ENCODE results near the gene SOX5.

SOX5 gene

DNA sequence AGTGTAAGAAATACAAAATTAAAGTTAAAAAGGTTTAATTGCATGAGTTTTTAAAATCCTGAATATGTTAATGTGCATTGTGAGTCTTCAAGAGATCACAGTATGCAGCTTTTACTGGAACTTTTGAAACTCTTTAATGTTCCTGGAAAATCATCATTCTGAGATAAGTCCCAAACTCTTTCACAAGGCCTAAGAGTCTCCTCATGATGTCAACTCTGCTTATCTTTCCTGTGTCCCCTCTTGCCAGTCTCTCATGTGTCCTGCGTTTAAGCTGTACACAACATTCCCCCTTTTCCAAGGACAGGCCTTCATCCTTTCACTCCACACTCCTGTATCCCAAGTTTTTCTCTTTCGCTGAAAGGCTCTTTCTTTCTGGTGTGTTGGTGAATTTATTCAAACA, 380.1 kb downstream of the SOX5 start:
- no peaks in the 10 kb centered on the region for H3K27me3 ChIP-seq (ENCODE audit: control insufficient read depth, insufficient read depth, low read length, poor library complexity, severe bottlenecking)
- H3K36me3 ChIP-seq (ENCODE audit: control insufficient read depth, insufficient read depth, low read length), result no peaks in the 10 kb centered on the region
- WGBS, 2 experiments, result 95 to 98% methylated on average over 1 to 2 of the region's 2 CpGs
- no peak overlapping the region for H3K4me3 ChIP-seq (ENCODE audit: insufficient read depth, low read depth, low read length)
- H3K4me1 ChIP-seq (ENCODE audit: control insufficient read depth, insufficient read depth, low read length), result no peaks in the 10 kb centered on the region
- no peaks in the 10 kb centered on the region for H3K9me3 ChIP-seq (ENCODE audit: control insufficient read depth, low read length)
- no peak overlapping the region for H3K27ac ChIP-seq (ENCODE audit: insufficient read depth, low read depth, low read length, poor library complexity, severe bottlenecking)

DNA sequence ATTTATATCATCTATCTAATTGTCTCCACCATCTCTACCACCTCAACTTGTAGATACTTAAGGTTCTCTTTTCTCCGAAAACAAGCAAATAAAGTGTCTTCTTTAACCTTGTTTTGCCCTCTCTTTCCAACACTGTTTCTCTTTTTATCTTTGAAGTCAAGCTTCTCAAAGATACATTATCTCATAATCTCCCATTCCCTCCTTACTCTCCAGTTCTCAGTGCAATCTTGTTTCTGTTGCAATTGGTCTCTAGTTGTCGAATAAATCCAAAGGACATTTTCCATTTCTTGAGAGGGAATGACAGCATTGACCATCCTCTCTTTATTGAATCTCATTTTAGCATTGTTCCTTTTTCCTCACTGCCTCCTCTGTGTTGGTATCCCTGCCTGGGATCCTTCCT, 383.3 kb downstream of the SOX5 start:
- no peaks in the 10 kb centered on the region for H3K9me3 ChIP-seq (ENCODE audit: control insufficient read depth, low read length)
- WGBS, 2 experiments, result 46 to 47% methylated on average over 2 of the region's 2 CpGs
- H3K4me3 ChIP-seq (ENCODE audit: insufficient read depth, low read depth, low read length), result no peak overlapping the region
- no peaks in the 10 kb centered on the region for H3K36me3 ChIP-seq (ENCODE audit: control insufficient read depth, insufficient read depth, low read length)
- H3K27me3 ChIP-seq (ENCODE audit: control insufficient read depth, insufficient read depth, low read length, poor library complexity, severe bottlenecking), result no peaks in the 10 kb centered on the region
- H3K4me1 ChIP-seq (ENCODE audit: control insufficient read depth, insufficient read depth, low read length), result no peaks in the 10 kb centered on the region
- no peak overlapping the region for H3K27ac ChIP-seq (ENCODE audit: insufficient read depth, low read depth, low read length, poor library complexity, severe bottlenecking)

DNA sequence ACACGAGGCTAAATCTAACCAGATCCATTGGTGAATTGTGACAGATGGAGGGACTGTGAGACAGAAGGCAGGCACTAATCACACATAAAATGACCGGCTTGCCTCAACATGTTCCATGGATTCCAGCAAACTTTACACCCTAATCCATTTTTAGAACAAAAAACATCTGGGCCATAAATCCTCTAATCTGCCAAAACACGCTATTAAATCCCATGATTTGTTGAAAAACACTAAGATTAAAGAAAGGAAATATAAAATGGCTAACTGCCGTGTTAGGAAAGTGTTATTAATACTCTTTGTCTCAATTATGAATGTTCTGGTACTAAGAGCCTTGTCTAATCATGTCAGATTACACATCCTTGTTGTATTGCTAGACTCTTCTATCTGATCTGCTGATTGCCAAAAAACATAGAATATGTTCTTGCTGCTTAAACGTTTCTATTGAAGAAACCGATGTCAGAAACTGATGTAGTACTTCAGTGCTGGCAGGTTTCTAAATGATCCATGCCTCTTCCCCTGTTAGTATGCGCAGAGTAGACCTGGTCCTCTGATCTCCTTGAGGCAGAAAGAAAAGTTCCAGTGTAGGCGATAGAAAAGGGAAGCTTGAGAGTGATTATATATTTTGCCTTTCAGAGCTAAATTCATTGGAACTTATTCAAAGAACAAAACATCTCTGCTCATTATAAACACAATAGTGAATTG, 384.9 kb downstream of the SOX5 start:
- WGBS, 2 experiments, result 93 to 96% methylated on average over 7 to 8 of the region's 8 CpGs
- H3K27ac ChIP-seq (ENCODE audit: insufficient read depth, low read depth, low read length, poor library complexity, severe bottlenecking), result no peak overlapping the region

DNA sequence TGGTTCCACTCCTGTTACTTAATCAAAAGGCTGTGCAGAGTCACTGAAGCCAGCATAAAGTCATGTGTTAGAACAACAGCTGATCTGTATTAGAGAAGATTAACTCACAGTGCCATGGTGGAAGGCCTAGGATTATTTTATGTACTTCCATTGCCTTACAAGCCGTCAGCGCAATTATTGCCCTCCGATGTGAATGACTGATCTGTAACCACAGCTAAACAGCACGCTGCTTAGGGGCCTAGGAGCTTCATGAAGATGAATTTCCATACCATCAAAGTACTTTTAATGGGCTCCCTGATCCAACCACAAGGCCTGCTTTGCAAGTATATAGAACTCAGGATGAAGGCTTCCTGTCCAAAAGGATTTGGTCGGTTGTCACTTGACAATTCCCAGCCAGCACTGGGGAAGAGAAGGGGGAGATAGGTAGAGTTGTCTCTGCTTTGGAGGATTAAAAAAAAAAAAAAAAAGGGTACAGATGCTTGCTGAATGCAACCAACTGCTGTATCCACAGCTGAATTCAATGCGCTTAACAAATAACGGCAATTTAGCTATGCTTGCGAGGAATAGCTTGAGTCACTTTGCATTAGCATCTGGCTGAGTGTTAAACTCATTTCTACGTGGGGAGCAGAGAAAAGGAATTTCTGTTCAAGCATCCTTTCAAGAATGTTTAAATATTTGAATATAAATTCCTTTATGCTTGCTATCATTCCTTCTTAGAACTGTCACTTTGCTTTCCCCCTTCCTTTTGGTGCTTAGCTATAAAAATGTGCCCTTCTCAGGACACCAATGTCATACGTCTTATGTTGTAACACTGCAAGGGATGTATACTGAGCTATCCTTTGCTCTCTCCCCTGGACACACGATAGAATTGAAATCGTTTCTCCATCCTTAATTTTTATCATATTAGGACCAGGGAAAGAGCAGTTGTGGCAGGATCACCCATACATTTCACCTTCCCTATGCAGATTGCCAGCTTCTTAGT, 387.8 kb downstream of the SOX5 start:
- Histone ChIP-seq H3K4me3 (ENCODE audit: insufficient read depth, low read depth, low read length) (no peak overlapping the region), H3K4me1 (ENCODE audit: control insufficient read depth, insufficient read depth, low read length) (peaks cover 3% of the 10 kb centered on the region), H3K27ac (ENCODE audit: insufficient read depth, low read depth, low read length, poor library complexity, severe bottlenecking) (no peak overlapping the region), H3K9me3 (ENCODE audit: control insufficient read depth, low read length) (no peaks in the 10 kb centered on the region), H3K27me3 (ENCODE audit: control insufficient read depth, insufficient read depth, low read length, poor library complexity, severe bottlenecking) (no peaks in the 10 kb centered on the region), H3K36me3 (ENCODE audit: control insufficient read depth, insufficient read depth, low read length) (no peaks in the 10 kb centered on the region)
- 83 to 86% methylated on average over 12 of the region's 12 CpGs for WGBS, 2 experiments

More for the DNA sequence above, 384.9 kb downstream of the SOX5 start:
- Histone ChIP-seq H3K9me3 (ENCODE audit: control insufficient read depth, low read length) (no peaks in the 10 kb centered on the region), H3K27me3 (ENCODE audit: control insufficient read depth, insufficient read depth, low read length, poor library complexity, severe bottlenecking) (no peaks in the 10 kb centered on the region), H3K36me3 (ENCODE audit: control insufficient read depth, insufficient read depth, low read length) (no peaks in the 10 kb centered on the region), H3K4me3 (ENCODE audit: insufficient read depth, low read depth, low read length) (no peak overlapping the region), H3K4me1 (ENCODE audit: control insufficient read depth, insufficient read depth, low read length) (no peaks in the 10 kb centered on the region)

DNA sequence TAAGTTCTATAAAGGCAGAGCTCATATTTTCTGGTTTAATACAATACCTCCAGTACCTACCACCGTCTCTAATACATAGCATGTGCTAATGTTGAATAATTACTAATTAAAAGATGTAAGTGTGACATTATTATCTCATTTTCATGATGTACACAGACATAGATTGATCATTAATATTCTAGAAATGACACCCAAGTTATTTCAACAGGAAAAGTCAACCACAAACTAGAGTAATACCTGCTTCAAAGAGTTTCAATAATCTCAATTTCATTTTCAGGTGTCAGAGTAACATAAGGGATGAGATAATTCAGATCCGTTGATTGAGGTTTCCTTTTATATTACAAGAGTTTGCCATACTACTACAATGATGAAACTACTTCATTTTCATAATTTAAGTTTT, 388.9 kb downstream of the SOX5 start:
- no peak overlapping the region for H3K4me3 ChIP-seq (ENCODE audit: insufficient read depth, low read depth, low read length)
- no peaks in the 10 kb centered on the region for H3K27me3 ChIP-seq (ENCODE audit: control insufficient read depth, insufficient read depth, low read length, poor library complexity, severe bottlenecking)
- no peaks in the 10 kb centered on the region for H3K9me3 ChIP-seq (ENCODE audit: control insufficient read depth, low read length)
- H3K36me3 ChIP-seq (ENCODE audit: control insufficient read depth, insufficient read depth, low read length), result no peaks in the 10 kb centered on the region
- no peak overlapping the region for H3K27ac ChIP-seq (ENCODE audit: insufficient read depth, low read depth, low read length, poor library complexity, severe bottlenecking)
- H3K4me1 ChIP-seq (ENCODE audit: control insufficient read depth, insufficient read depth, low read length), result peaks cover 7% of the 10 kb centered on the region
- 100% methylated on average over 1 of the region's 2 CpGs; no CpG with 5 or more reads in 1 of the 2 experiments for WGBS, 2 experiments

DNA sequence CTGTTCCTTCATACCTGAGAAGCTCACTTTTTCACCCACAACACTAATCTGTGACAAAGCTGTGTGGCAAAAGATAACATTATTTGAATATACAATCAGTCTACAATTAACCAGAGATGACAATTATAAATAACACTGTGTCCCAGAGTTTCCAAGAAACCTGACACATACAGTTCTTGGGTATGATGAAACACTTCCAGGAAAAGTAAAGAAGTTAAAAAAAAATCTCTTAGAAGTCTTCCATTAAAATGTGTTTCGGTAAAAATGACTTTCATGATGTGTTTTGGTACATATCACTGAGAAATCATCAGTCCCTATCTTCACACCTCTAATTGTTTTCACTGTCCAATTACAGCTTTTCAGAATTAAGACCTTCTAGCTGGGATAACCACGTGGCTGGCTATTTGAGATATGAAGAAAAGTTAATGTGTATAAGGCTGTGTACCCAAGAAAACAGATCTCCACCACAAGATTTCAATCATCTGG, 390.2 kb downstream of the SOX5 start:
- no peaks in the 10 kb centered on the region for H3K27me3 ChIP-seq (ENCODE audit: control insufficient read depth, insufficient read depth, low read length, poor library complexity, severe bottlenecking)
- no peaks in the 10 kb centered on the region for H3K36me3 ChIP-seq (ENCODE audit: control insufficient read depth, insufficient read depth, low read length)
- H3K4me1 ChIP-seq (ENCODE audit: control insufficient read depth, insufficient read depth, low read length), result peaks cover 7% of the 10 kb centered on the region
- WGBS, 2 experiments, result 94% methylated on average over 2 of the region's 2 CpGs; no CpG with 5 or more reads in 1 of the 2 experiments
- H3K9me3 ChIP-seq (ENCODE audit: control insufficient read depth, low read length), result no peaks in the 10 kb centered on the region
- H3K4me3 ChIP-seq (ENCODE audit: insufficient read depth, low read depth, low read length), result no peak overlapping the region
- H3K27ac ChIP-seq (ENCODE audit: insufficient read depth, low read depth, low read length, poor library complexity, severe bottlenecking), result no peak overlapping the region

DNA sequence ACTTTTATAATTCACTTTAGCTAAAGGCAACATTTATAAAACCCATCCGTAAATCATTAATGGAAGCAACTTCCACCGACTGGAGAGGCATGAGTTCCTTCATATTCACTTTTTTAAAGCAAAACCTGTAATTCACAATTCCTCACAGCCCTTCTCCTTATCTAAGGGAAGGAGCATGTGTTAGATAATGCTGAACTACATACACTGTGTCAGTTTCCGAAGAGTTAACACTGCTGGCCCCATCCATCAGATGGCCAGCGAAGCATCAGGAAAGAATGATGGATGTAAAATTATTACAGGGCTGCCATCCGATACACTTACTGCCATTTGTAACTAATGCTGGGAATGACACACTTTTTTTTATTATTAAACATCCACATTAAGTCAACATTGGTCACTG, 392.8 kb downstream of the SOX5 start:
- Histone ChIP-seq H3K36me3 (ENCODE audit: control insufficient read depth, insufficient read depth, low read length) (no peaks in the 10 kb centered on the region), H3K9me3 (ENCODE audit: control insufficient read depth, low read length) (no peaks in the 10 kb centered on the region), H3K27me3 (ENCODE audit: control insufficient read depth, insufficient read depth, low read length, poor library complexity, severe bottlenecking) (no peaks in the 10 kb centered on the region), H3K4me1 (ENCODE audit: control insufficient read depth, insufficient read depth, low read length) (peaks cover 7% of the 10 kb centered on the region), H3K4me3 (ENCODE audit: insufficient read depth, low read depth, low read length) (no peak overlapping the region), H3K27ac (ENCODE audit: insufficient read depth, low read depth, low read length, poor library complexity, severe bottlenecking) (no peak overlapping the region)
- 87 to 95% methylated on average over 4 to 5 of the region's 5 CpGs for WGBS, 2 experiments

DNA sequence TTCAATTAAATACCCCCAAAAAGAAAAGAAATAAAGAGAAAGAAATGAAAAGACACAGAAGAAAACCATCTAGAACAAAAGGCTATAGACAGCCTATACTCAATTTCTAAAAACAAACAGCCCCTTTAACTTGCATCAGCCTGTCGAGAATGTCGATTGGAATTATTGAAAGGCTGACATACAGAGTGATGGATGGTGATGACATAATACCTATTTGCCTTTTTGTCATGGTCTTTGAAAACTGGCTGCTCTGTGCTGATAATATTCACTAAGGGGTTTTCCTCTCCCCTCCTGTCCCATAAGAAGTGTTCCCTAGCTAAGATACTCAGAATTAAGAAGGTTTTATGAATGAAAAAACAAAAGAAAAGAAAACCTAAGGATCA, 393.7 kb downstream of the SOX5 start:
- Histone ChIP-seq H3K4me3 (ENCODE audit: insufficient read depth, low read depth, low read length) (no peak overlapping the region), H3K27ac (ENCODE audit: insufficient read depth, low read depth, low read length, poor library complexity, severe bottlenecking) (peak overlapping the region; percentile 70), H3K36me3 (ENCODE audit: control insufficient read depth, insufficient read depth, low read length) (no peaks in the 10 kb centered on the region), H3K9me3 (ENCODE audit: control insufficient read depth, low read length) (no peaks in the 10 kb centered on the region), H3K27me3 (ENCODE audit: control insufficient read depth, insufficient read depth, low read length, poor library complexity, severe bottlenecking) (no peaks in the 10 kb centered on the region), H3K4me1 (ENCODE audit: control insufficient read depth, insufficient read depth, low read length) (peaks cover 7% of the 10 kb centered on the region)
- 62% methylated on average over 2 of the region's 2 CpGs; no CpG with 5 or more reads in 1 of the 2 experiments for whole genome bisulfite sequencing, 2 experiments

DNA sequence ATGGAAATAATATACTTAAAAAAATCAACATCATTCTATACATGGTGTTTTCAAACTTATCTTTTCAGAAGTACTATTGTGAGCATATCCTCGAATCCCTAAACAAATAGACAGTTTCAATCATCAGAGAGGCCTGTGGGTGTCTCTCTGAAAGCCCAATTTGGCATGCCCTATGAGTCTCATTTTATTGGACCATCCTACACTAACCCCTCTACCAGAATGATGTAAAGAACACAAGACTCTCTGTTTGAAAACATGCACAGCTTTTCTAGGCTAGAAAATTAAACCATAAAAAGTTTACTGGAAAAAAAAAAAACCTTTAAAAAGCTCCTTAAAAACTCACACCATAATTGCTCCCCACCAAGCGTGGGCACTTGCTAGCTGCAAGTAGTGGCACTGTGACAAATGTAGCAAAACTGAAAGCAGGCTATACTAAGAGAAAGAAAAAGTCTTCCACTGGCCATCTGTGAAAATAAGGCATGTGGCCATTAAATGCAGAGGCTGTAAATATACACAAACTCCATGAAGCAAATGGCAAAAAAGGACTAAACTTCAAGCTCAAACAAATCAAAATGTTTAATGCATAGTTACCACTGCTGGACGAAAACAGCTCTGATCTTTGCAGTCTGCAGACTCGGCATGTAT, 394.2 kb downstream of the SOX5 start:
- Histone ChIP-seq H3K36me3 (ENCODE audit: control insufficient read depth, insufficient read depth, low read length) (no peaks in the 10 kb centered on the region), H3K4me3 (ENCODE audit: insufficient read depth, low read depth, low read length) (no peak overlapping the region), H3K27me3 (ENCODE audit: control insufficient read depth, insufficient read depth, low read length, poor library complexity, severe bottlenecking) (no peaks in the 10 kb centered on the region), H3K27ac (ENCODE audit: insufficient read depth, low read depth, low read length, poor library complexity, severe bottlenecking) (peak overlapping the region; percentile 70), H3K9me3 (ENCODE audit: control insufficient read depth, low read length) (no peaks in the 10 kb centered on the region), H3K4me1 (ENCODE audit: control insufficient read depth, insufficient read depth, low read length) (peaks cover 7% of the 10 kb centered on the region)
- WGBS, 2 experiments, result 54 to 82% methylated on average over 4 of the region's 4 CpGs

DNA sequence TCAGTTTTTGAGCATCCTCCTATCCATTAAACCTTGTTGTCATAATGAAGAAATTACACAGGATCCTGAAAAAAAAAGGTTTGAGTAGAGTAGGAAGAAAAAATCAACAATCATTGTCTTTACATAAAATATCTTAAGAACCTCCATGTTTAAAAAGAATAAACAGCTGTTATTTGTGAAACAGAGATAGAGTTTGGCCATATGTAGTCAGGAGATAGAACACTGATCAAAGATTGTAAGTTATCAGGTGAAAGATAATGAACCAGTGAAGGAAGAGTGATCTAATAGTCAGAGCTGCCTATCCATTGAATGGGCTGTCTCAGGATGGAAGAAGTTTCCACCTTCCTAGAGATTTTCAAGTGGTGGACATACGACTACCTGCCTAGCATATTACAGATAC, 397.1 kb downstream of the SOX5 start:
- peaks cover 7% of the 10 kb centered on the region for H3K4me1 ChIP-seq (ENCODE audit: control insufficient read depth, insufficient read depth, low read length)
- WGBS, 2 experiments, result 93 to 100% methylated on average over 1 of the region's 1 CpG
- H3K27ac ChIP-seq (ENCODE audit: insufficient read depth, low read depth, low read length, poor library complexity, severe bottlenecking), result no peak overlapping the region
- H3K9me3 ChIP-seq (ENCODE audit: control insufficient read depth, low read length), result no peaks in the 10 kb centered on the region
- H3K4me3 ChIP-seq (ENCODE audit: insufficient read depth, low read depth, low read length), result no peak overlapping the region
- no peaks in the 10 kb centered on the region for H3K27me3 ChIP-seq (ENCODE audit: control insufficient read depth, insufficient read depth, low read length, poor library complexity, severe bottlenecking)
- no peaks in the 10 kb centered on the region for H3K36me3 ChIP-seq (ENCODE audit: control insufficient read depth, insufficient read depth, low read length)
